HepG2 (cell line): ENCODE results near the gene WFDC10A. TPM values are rescaled to one million over a fixed set of nuclear protein-coding genes. Genes with fewer than 3 reads are reported as not detected.

Source experiments
- BCL6 ChIP-seq: IDR thresholded peaks from 2 replicates; pipeline ENCODE4 v1.6.1; 2016; ENCODE audit warnings: missing genetic modification reagents, missing compliant biosample characterization
- FOXC1 ChIP-seq: sonication (generic); formaldehyde crosslinking; IDR thresholded peaks from 2 replicates; pipeline ENCODE4 v1.8.0; 2022; ENCODE audit warnings: mild to moderate bottlenecking, missing genetic modification reagents, borderline replicate concordance
- GABPA ChIP-seq, 2 experiments: IDR thresholded peaks; 2 replicates each; pipeline ENCODE4 v1.6.1; 2011 to 2016; ENCODE audit warnings: low read depth in 2 of 2, low read length in 1 of 2, missing biosample characterization in 1 of 2, missing genetic modification characterization in 1 of 2
- KLF12 ChIP-seq: sonication (generic); formaldehyde crosslinking; IDR thresholded peaks from 2 replicates; pipeline ENCODE4 v1.4.0; 2020; ENCODE audit warnings: missing genetic modification reagents, borderline replicate concordance
- MED8 ChIP-seq: sonication (generic); formaldehyde crosslinking; IDR thresholded peaks from 2 replicates; pipeline ENCODE4 v1.8.1; 2023; ENCODE audit warnings: mild to moderate bottlenecking, missing genetic modification reagents; ENCODE audit not compliant: insufficient replicate concordance
- NR3C1 ChIP-seq: sonication (generic); formaldehyde crosslinking; IDR thresholded peaks from 2 replicates; pipeline ENCODE4 v1.4.0; 2020; ENCODE audit warnings: missing genetic modification reagents
- PAXIP1 ChIP-seq: sonication (generic); formaldehyde crosslinking; conservative IDR thresholded peaks from 2 replicates; pipeline ENCODE4 v1.4.0; 2020; ENCODE audit warnings: mild to moderate bottlenecking, missing genetic modification reagents, moderate library complexity
- PITX1 ChIP-seq: sonication (generic); formaldehyde crosslinking; IDR thresholded peaks from 2 replicates; pipeline ENCODE4 v1.5.1; 2020; ENCODE audit warnings: mild to moderate bottlenecking, missing genetic modification reagents
- ZFYVE20 ChIP-seq: sonication (generic); formaldehyde crosslinking; IDR thresholded peaks from 2 replicates; pipeline ENCODE4 v1.8.0; 2023; ENCODE audit warnings: low read depth, mild to moderate bottlenecking, moderate library complexity, missing genetic modification reagents, borderline replicate concordance
- ZMYM2 ChIP-seq: sonication (generic); formaldehyde crosslinking; IDR thresholded peaks from 2 replicates; pipeline ENCODE4 v1.8.0; 2022; ENCODE audit warnings: mild to moderate bottlenecking, missing genetic modification reagents
- ZNF12 ChIP-seq: sonication (generic); formaldehyde crosslinking; IDR thresholded peaks from 2 replicates; pipeline ENCODE4 v1.5.0; 2020; ENCODE audit warnings: missing genetic modification reagents
- ZNF614 ChIP-seq: IDR thresholded peaks from 2 replicates; pipeline ENCODE4 v1.6.1; 2018; ENCODE audit warnings: missing biosample characterization, missing genetic modification reagents, inconsistent platforms, borderline replicate concordance
- ZNF691 ChIP-seq: sonication (generic); formaldehyde crosslinking; IDR thresholded peaks from 2 replicates; pipeline ENCODE4 v1.4.0; 2020; ENCODE audit warnings: missing genetic modification reagents, low read depth, mild to moderate bottlenecking, borderline replicate concordance
- polyA plus RNA-seq, 8 experiments: library from polyadenylated mRNA; depleted of rRNA in 3 of 8; stranded (reverse) in 7 of 8; unstranded in 1 of 8; fragments of >200 nt; fragmentation: Illumina TruSeq in 4 of 8; extraction: Trizol in 4 of 8; gene quantifications; 2 replicates each; pipeline versions ENCODE4 v1.2.1 to v1.2.3, GENCODE V29; 2011 to 2016; ENCODE audit warnings: low read depth in 4 of 8, missing spikeins in 1 of 8, mixed read lengths in 1 of 8; ENCODE audit not compliant: insufficient read depth in 1 of 8
- total RNA-seq, 5 experiments: library from RNA; depleted of rRNA; stranded (reverse); fragments of >200 nt; fragmentation: Illumina TruSeq; extraction: Trizol; gene quantifications; 2 replicates each; pipeline ENCODE4 v1.2.3, GENCODE V29; 2016; ENCODE audit warnings: low read depth in 1 of 5
- TF ChIP-seq, protein P1 (sequence below): fragments of 450-650 bp; IDR thresholded peaks from 2 replicates; pipeline ENCODE4 v1.6.1; 2016
- TF ChIP-seq, protein P2 (sequence below): IDR thresholded peaks from 2 replicates; pipeline ENCODE4 v1.6.1; 2016; ENCODE audit warnings: mild to moderate bottlenecking, missing biosample characterization, missing genetic modification reagents
- TF ChIP-seq, protein P3 (sequence below): sonication (generic); formaldehyde crosslinking; IDR thresholded peaks from 2 replicates; pipeline ENCODE4 v1.8.1; 2023; ENCODE audit warnings: missing genetic modification reagents, mild to moderate bottlenecking, borderline replicate concordance
- TF ChIP-seq, protein P4 (sequence below): sonication (generic); formaldehyde crosslinking; IDR thresholded peaks from 2 replicates; pipeline ENCODE4 v1.5.1; 2020; ENCODE audit warnings: mild to moderate bottlenecking, missing genetic modification reagents, borderline replicate concordance

Gene WFDC10A
- total and polyA plus RNA-seq, 2 of the 13 experiments (the other 11 are each of a cell fraction or from before 2014, with no cell fraction given): not detected

DNA sequence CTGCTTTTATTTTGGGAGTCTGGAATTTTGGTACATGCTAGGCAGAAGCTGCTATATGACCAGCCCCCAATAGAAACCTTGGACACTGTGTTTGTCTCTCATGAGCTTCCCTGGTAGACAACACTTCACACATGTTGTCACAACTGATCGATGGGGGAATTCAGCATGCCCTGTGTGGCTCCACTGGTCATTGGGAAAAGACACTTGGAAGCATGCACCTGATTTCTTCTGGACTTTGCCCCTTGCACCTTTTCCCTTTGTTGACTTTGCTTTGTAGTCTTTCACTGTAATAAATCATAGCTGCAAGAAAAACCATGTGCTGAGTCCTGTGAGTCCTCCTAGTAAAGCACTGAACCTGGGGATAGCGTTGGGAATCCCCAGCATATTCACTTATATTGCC lies 7.9 kb upstream of the WFDC10A start (continued):
- TF ChIP-seq ZNF691 (CRISPR knock-in tag) (no peak), MED8 (CRISPR knock-in tag) (no peak), ZFYVE20 (no peak), BCL6 (CRISPR knock-in tag) (peak; percentile 46; the same call in 1 of the 2 replicates), KLF12 (CRISPR knock-in tag) (no peak), ZMYM2 (CRISPR knock-in tag) (no peak), PAXIP1 (peak; percentile 77), ZNF614 (0 out of 2 replicates have a peak, but pooled peaks have one; percentile 20), FOXC1 (CRISPR knock-in tag) (no peak), PITX1 (CRISPR knock-in tag) (no peak), GABPA (IDR thresholded peaks at IDR 0.05; ENCODE audit: low read depth, low read length) (no peak), GABPA (CRISPR knock-in tag; IDR thresholded peaks at IDR 0.05; ENCODE audit: low read depth) (peak; percentile 38), NR3C1 (CRISPR knock-in tag) (no peak), ZNF12 (CRISPR knock-in tag) (peak; percentile 36; the same call in 1 of the 2 replicates)
- TF ChIP-seq, protein P1, sequence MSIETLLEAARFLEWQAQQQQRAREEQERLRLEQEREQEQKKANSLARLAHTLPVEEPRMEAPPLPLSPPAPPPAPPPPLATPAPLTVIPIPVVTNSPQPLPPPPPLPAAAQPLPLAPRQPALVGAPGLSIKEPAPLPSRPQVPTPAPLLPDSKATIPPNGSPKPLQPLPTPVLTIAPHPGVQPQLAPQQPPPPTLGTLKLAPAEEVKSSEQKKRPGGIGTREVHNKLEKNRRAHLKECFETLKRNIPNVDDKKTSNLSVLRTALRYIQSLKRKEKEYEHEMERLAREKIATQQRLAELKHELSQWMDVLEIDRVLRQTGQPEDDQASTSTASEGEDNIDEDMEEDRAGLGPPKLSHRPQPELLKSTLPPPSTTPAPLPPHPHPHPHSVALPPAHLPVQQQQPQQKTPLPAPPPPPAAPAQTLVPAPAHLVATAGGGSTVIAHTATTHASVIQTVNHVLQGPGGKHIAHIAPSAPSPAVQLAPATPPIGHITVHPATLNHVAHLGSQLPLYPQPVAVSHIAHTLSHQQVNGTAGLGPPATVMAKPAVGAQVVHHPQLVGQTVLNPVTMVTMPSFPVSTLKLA: no peak
- TF ChIP-seq, protein P2, sequence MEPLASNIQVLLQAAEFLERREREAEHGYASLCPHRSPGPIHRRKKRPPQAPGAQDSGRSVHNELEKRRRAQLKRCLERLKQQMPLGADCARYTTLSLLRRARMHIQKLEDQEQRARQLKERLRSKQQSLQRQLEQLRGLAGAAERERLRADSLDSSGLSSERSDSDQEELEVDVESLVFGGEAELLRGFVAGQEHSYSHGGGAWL (CRISPR knock-in tag): no peak
- TF ChIP-seq, protein P3, sequence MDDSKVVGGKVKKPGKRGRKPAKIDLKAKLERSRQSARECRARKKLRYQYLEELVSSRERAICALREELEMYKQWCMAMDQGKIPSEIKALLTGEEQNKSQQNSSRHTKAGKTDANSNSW (CRISPR knock-in tag): no peak
- TF ChIP-seq, protein P4, sequence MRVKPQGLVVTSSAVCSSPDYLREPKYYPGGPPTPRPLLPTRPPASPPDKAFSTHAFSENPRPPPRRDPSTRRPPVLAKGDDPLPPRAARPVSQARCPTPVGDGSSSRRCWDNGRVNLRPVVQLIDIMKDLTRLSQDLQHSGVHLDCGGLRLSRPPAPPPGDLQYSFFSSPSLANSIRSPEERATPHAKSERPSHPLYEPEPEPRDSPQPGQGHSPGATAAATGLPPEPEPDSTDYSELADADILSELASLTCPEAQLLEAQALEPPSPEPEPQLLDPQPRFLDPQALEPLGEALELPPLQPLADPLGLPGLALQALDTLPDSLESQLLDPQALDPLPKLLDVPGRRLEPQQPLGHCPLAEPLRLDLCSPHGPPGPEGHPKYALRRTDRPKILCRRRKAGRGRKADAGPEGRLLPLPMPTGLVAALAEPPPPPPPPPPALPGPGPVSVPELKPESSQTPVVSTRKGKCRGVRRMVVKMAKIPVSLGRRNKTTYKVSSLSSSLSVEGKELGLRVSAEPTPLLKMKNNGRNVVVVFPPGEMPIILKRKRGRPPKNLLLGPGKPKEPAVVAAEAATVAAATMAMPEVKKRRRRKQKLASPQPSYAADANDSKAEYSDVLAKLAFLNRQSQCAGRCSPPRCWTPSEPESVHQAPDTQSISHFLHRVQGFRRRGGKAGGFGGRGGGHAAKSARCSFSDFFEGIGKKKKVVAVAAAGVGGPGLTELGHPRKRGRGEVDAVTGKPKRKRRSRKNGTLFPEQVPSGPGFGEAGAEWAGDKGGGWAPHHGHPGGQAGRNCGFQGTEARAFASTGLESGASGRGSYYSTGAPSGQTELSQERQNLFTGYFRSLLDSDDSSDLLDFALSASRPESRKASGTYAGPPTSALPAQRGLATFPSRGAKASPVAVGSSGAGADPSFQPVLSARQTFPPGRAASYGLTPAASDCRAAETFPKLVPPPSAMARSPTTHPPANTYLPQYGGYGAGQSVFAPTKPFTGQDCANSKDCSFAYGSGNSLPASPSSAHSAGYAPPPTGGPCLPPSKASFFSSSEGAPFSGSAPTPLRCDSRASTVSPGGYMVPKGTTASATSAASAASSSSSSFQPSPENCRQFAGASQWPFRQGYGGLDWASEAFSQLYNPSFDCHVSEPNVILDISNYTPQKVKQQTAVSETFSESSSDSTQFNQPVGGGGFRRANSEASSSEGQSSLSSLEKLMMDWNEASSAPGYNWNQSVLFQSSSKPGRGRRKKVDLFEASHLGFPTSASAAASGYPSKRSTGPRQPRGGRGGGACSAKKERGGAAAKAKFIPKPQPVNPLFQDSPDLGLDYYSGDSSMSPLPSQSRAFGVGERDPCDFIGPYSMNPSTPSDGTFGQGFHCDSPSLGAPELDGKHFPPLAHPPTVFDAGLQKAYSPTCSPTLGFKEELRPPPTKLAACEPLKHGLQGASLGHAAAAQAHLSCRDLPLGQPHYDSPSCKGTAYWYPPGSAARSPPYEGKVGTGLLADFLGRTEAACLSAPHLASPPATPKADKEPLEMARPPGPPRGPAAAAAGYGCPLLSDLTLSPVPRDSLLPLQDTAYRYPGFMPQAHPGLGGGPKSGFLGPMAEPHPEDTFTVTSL (CRISPR knock-in tag): peak; percentile 58; the same call in 1 of the 2 replicates
